HEK293T (cell line): ENCODE results near the gene MEGF6.

ENCODE experiments used
- CTCF ChIA-PET: fragments of 350-600 bp; formaldehyde crosslinking; extraction: SDS; loops from one replicate; lab custom pipeline; 2021; ENCODE audit warnings: antibody characterized with exemption, inconsistent platforms; lab: Yijun Ruan, JAX
- POLR2A ChIA-PET: fragments of 350-600 bp; formaldehyde crosslinking; extraction: SDS; loops from one replicate; lab custom pipeline; 2020; ENCODE audit warnings: antibody characterized with exemption, inconsistent platforms; lab: Yijun Ruan, JAX
- DNase-seq: peaks from one replicate; pipeline ENCODE4 v3.0.0; 2012; ENCODE audit warnings: mixed read lengths; ENCODE audit errors: extremely low spot score
- ARNT ChIP-seq: fragments of 450-650 bp; IDR thresholded peaks from 2 replicates; pipeline ENCODE4 v1.6.1; 2017; ENCODE audit warnings: mild to moderate bottlenecking
- BHLHE40 ChIP-seq: fragments of 450-650 bp; IDR thresholded peaks from 2 replicates; pipeline ENCODE4 v1.6.1; 2016; ENCODE audit warnings: mild to moderate bottlenecking, moderate library complexity, borderline replicate concordance
- CTBP1 ChIP-seq: fragments of 450-650 bp; IDR thresholded peaks from 2 replicates; pipeline ENCODE4 v1.6.1; 2016; ENCODE audit warnings: borderline replicate concordance
- ELF4 ChIP-seq: fragments of 450-650 bp; IDR thresholded peaks from 2 replicates; pipeline ENCODE4 v1.6.1; 2017; ENCODE audit warnings: antibody characterized with exemption
- FOXA1 ChIP-seq: fragments of 450-650 bp; IDR thresholded peaks from 2 replicates; pipeline ENCODE4 v1.6.1; 2016; ENCODE audit warnings: mild to moderate bottlenecking
- FOXK2 ChIP-seq: fragments of 450-650 bp; IDR thresholded peaks from 2 replicates; pipeline ENCODE4 v1.6.1; 2016; ENCODE audit warnings: mild to moderate bottlenecking
- FOXM1 ChIP-seq: fragments of 450-650 bp; IDR thresholded peaks from 2 replicates; pipeline ENCODE4 v1.6.1; 2017; ENCODE audit warnings: mild to moderate bottlenecking, borderline replicate concordance
- HDGF ChIP-seq: fragments of 450-650 bp; IDR thresholded peaks from 2 replicates; pipeline ENCODE4 v1.6.1; 2017; ENCODE audit warnings: antibody characterized with exemption, borderline replicate concordance
- L3MBTL2 ChIP-seq: fragments of 450-650 bp; conservative IDR thresholded peaks from 2 replicates; pipeline ENCODE4 v1.6.1; 2016; ENCODE audit warnings: mild to moderate bottlenecking
- LEF1 ChIP-seq: fragments of 450-650 bp; IDR thresholded peaks from 2 replicates; pipeline ENCODE4 v1.6.1; 2017; ENCODE audit warnings: mild to moderate bottlenecking, borderline replicate concordance
- NFRKB ChIP-seq: fragments of 450-650 bp; IDR thresholded peaks from 2 replicates; pipeline ENCODE4 v1.6.1; 2016; ENCODE audit warnings: mild to moderate bottlenecking, moderate library complexity
- SP1 ChIP-seq: fragments of 450-650 bp; IDR thresholded peaks from 2 replicates; pipeline ENCODE4 v1.6.1; 2017
- SUZ12 ChIP-seq: fragments of 450-650 bp; IDR thresholded peaks from 2 replicates; pipeline ENCODE4 v1.6.1; 2016; ENCODE audit warnings: mild to moderate bottlenecking
- TARDBP ChIP-seq: fragments of 450-650 bp; IDR thresholded peaks from 2 replicates; pipeline ENCODE4 v1.6.1; 2016
- ZNF384 ChIP-seq: fragments of 450-650 bp; IDR thresholded peaks from 2 replicates; pipeline ENCODE4 v1.6.1; 2016
- TF ChIP-seq, protein P1 (sequence below): fragments of 450-650 bp; IDR thresholded peaks from 2 replicates; pipeline ENCODE4 v1.6.1; 2016

MEGF6 gene

DNA sequence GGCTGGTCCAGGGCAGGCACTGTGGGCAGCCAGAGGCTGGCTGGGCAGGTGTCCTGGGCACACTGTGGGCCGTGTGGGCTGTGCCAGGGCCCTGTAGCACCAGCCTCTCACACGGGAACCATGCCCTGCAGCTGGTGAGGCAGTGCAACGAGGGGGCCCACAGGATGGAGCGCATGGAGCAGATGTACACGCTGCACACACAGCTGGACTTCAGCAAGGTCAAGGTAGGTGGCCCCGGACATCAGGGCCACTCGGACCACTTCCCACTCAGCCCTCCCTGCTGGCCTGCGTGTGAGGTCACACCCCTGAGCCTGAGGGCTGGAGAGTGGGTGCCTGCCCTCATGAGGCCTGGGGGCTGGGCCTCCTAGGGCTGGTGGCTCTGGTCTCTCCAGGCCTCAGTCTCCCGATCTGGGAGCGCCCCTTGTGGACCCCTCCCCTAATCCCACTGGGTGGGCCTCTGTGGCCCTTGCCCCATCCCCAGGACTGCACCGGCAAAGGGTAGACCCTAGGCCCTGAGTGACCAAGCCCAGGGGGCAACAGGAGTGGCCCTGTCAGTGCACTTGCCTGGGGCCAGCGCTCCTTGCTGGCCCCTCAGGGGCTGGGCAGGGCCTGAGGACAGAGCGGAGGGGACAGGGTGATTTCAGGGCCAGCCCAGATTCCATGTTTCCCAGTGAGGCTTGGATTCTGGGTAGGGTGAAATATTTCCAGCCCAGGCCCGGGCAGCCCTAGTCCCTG lies 135.3 kb downstream of the MEGF6 start:
- DNase-seq, result no peak
- ChIA-PET CTCF (no interaction called here), POLR2A (no interaction called here)
- no peak for TF ChIP-seq NFRKB

- ChIA-PET POLR2A (no interaction called here), CTCF (no interaction called here)
- TF ChIP-seq CTBP1 (no peak), SUZ12 (no peak), ARNT (no peak), TARDBP (no peak), FOXK2 (no peak), LEF1 (no peak), L3MBTL2 (no peak), NFRKB (no peak), BHLHE40 (no peak)
- TF ChIP-seq, protein P1, sequence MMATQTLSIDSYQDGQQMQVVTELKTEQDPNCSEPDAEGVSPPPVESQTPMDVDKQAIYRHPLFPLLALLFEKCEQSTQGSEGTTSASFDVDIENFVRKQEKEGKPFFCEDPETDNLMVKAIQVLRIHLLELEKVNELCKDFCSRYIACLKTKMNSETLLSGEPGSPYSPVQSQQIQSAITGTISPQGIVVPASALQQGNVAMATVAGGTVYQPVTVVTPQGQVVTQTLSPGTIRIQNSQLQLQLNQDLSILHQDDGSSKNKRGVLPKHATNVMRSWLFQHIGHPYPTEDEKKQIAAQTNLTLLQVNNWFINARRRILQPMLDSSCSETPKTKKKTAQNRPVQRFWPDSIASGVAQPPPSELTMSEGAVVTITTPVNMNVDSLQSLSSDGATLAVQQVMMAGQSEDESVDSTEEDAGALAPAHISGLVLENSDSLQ, result no peak
- DNase-seq, result no peak
Measured at GRCh38 chr1:3474421-3474820, 136.9 kb downstream of the MEGF6 start.

- POLR2A ChIA-PET, result no interaction called here
- DNase-seq, result no peak
- TF ChIP-seq CTBP1 (no peak), FOXA1 (no peak), SP1 (no peak), FOXK2 (no peak), ZNF384 (no peak), L3MBTL2 (no peak), FOXM1 (no peak), LEF1 (no peak), NFRKB (no peak), SUZ12 (no peak)
- CTCF ChIA-PET, result interaction anchor here (0.6 kb wide), 1 partner anchor 21 kb away, joined by 4 read pairs; no protein-coding TSS in a partner anchor
Measured at GRCh38 chr1:3474016-3474415, 137.3 kb downstream of the MEGF6 start.

GRCh38 chr1:3473381-3473844 lies 137.9 kb downstream of the MEGF6 start:
- DNase-seq, result no peak
- CTCF ChIA-PET, result interaction anchor here (0.6 kb wide), 1 partner anchor 21 kb away, joined by 4 read pairs; no protein-coding TSS in a partner anchor
- TF ChIP-seq SUZ12 (no peak), LEF1 (no peak), FOXK2 (no peak), FOXA1 (no peak), CTBP1 (no peak), TARDBP (no peak), ELF4 (no peak), ZNF384 (no peak), HDGF (no peak), L3MBTL2 (no peak), ARNT (no peak), NFRKB (no peak), FOXM1 (no peak), SP1 (no peak), BHLHE40 (no peak)
- TF ChIP-seq, protein P1, result no peak
- POLR2A ChIA-PET, result no interaction called here

- ChIA-PET CTCF (interaction anchor here (2.1 kb wide), 1 partner anchor 20 kb away, joined by 19 read pairs; no protein-coding TSS in a partner anchor), POLR2A (no interaction called here)
- TF ChIP-seq BHLHE40 (no peak), ARNT (no peak), SP1 (no peak), LEF1 (no peak), NFRKB (no peak), SUZ12 (no peak), TARDBP (no peak), FOXA1 (no peak), FOXK2 (no peak), FOXM1 (no peak), HDGF (no peak), ELF4 (no peak), CTBP1 (no peak), ZNF384 (no peak), L3MBTL2 (no peak)
- TF ChIP-seq, protein P1, result no peak
- DNase-seq, result no peak
Measured at GRCh38 chr1:3472906-3473305, 138.4 kb downstream of the MEGF6 start.

- POLR2A ChIA-PET, result no interaction called here
Measured at GRCh38 chr1:3472088-3472850, 139.0 kb downstream of the MEGF6 start.

More at GRCh38 chr1:3472088-3472850, 139.0 kb downstream of the MEGF6 start:
- no peak for DNase-seq
- CTCF ChIA-PET, result interaction anchor here (0.8 to 2.1 kb wide), 2 partner anchors 9 to 19 kb away, joined by 4 to 19 read pairs; no protein-coding TSS in a partner anchor
- TF ChIP-seq CTBP1 (no peak), HDGF (no peak), LEF1 (no peak), SUZ12 (no peak), ELF4 (no peak), ZNF384 (no peak), FOXK2 (no peak), L3MBTL2 (no peak), ARNT (no peak), BHLHE40 (no peak), FOXA1 (no peak), TARDBP (no peak), SP1 (no peak), FOXM1 (no peak), NFRKB (no peak)
- TF ChIP-seq, protein P1, result no peak
